ENCODE results near the gene OIP5.
"Not testable (repeated sequence)": the region's sequence is repeated elsewhere in the genome, so short reads cannot be mapped to it uniquely, and the experiment has no call there.

Gene OIP5

DNA sequence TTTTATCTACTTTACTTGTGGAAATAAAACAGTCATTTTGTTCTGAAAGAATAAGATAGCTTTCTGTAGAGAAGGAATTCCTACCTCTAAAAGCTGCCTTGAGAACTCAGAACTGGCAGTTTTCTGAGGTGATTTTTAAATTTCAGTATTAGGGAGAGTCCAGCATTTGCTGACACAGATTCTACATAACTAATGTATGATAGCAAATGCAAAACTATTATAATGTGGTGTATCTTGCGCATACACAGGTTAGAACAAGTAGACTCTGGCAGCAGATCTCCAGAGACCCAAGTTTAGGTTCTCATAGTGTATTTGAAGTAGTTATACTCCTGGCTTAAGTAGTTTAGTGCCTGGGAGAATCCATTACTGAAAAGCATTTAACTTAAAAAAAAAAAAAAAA, 30.8 kb downstream of the OIP5 start:
- no peak for DNase-seq

DNA sequence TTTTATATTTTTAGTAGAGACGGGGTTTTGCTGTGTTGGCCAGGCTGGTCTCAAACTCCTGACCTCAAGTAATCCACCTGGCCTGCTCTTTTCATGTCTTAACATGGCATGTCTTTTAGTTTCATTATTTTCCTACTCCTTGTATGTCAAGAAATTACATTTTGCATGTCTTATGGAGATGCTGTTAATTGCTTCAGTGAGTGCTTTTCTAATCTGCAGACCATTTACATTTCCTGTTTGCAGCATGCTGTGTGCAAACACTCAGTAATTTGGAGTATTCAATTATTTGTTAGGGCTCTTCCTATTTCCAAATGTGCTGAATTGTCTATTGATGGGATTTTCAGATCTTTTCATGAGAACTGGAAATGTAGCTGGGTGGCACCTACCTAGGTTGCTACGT, 31.3 kb downstream of the OIP5 start:
- not testable (repeated sequence) for DNase-seq

GRCh38 chr15:41292521-41292920, 39.9 kb downstream of the OIP5 start:
- no peak for DNase-seq

GRCh38 chr15:41291065-41291631, 41.2 kb downstream of the OIP5 start:
- DNase-seq = no peak

- no peak for DNase-seq
These were observed 42.4 kb downstream of the OIP5 start for GRCh38 chr15:41289953-41290352.

GRCh38 chr15:41288464-41288863, 43.9 kb downstream of the OIP5 start:
- DNase-seq = no peak

GRCh38 chr15:41286665-41287333, 45.6 kb downstream of the OIP5 start:
- no peak for DNase-seq

DNA sequence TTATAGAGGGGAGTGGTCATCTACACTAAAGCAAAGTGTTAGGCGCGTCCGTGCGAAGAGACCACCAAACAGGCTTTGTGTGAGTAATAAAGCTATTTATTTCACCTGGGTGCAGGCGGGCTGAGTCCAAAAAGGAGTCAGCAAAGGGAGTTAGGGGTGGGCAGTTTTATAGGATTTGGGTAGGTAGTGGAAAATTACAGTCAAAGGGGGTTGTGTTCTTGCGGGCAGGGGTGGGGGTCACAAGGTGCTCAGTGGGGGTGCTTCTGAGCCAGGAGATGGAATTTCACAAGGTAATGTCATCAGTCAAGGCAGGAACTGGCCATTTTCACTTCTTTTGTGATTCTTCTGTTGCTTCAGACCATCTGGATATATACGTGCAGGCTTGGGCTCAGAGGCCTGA, 47.1 kb downstream of the OIP5 start:
- no peak for DNase-seq

- DNase-seq = no peak
These were observed 47.8 kb downstream of the OIP5 start for GRCh38 chr15:41284427-41285177.

GRCh38 chr15:41283653-41284426, 48.6 kb downstream of the OIP5 start:
- DNase-seq = peak; percentile 94

- DNase-seq = not testable (repeated sequence)
These were observed 49.3 kb downstream of the OIP5 start for GRCh38 chr15:41282980-41283652.

- DNase-seq = not testable (repeated sequence)
These were observed 50.0 kb downstream of the OIP5 start for GRCh38 chr15:41282436-41282835.

- DNase-seq = no peak
These were observed 51.2 kb downstream of the OIP5 start for GRCh38 chr15:41281236-41281635.

DNA sequence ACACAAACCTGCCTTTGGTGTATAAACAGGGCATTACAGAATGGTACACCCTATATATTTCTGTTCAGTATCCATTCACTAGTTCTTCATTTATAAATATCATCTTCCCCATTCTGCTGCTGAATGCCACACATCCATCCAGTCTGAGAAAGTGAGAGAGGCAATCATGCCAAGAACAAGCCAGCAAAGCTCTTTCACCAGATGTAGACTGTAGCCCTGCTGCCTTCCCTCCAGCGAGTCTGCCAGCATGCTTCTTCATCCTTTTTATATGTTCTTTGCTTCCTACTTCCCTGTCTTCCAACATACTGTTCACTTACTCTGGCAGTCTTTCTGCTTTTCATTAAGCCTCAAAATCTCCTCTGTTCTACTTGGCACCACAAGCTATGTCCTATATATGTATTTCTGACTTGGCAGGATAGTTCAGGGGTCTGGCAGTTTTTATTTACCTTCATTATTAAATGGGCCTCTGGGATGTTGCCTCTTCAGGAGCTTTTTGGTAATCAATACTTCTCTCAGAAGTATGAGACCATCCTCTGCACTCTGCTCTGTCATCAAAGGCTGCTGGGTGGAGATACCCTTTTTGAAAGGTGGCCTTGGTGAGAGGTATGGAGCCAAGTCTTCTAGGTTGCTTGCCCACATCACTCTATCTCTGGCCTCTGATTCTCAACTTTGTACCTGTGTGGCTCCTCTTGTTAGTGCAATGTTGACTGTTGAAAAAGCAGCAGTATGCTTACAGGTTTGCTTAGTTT, 52.7 kb downstream of the OIP5 start:
- no peak for DNase-seq

- no peak for DNase-seq
These were observed 54.1 kb downstream of the OIP5 start for GRCh38 chr15:41278319-41278718.

DNA sequence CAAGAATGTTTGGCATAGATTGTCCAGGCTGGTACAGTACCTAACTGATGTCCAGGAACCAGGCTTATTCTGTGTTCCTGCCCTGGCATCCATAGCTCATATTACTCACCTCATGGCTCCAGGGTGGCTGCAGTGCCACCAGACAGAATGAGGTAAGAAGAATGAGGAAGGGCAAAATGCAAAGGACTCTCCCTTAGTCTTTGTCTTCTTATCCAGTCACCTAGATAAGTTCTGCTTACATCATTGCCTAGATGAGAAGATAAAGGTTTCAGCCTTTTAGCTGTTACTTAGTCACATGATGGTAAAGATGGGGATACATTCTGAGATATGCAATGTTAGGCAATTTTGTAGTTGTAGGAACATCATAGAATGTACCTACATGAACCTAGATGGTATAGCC, 55.6 kb downstream of the OIP5 start:
- no peak for DNase-seq

GRCh38 chr15:41269887-41270286, 62.5 kb downstream of the OIP5 start:
- DNase-seq = no peak

DNA sequence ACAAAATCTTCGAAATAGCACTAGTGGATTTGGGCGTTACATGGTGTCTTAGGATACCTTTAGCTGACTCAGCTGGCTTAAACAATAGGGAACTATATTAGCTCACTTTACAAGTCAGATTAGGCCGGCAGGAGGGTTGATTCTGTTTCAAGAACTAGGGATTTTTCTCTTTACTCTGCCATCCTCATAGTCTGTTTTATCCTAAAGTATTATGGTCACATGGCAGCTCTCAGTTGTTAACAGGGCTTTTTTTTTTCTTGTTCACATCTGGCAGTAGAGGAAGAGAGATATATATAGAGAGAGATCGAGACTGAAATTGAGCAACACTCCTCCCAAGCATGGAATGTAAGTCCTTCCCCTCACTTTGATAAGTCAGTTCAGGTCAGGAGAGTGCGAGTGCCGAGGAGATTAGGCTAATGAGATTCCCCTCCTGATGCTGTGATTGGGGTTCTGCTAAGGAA, 68.5 kb downstream of the OIP5 start:
- DNase-seq = no peak

- DNase-seq = no peak
These were observed 69.8 kb downstream of the OIP5 start for GRCh38 chr15:41262571-41262970.

DNA sequence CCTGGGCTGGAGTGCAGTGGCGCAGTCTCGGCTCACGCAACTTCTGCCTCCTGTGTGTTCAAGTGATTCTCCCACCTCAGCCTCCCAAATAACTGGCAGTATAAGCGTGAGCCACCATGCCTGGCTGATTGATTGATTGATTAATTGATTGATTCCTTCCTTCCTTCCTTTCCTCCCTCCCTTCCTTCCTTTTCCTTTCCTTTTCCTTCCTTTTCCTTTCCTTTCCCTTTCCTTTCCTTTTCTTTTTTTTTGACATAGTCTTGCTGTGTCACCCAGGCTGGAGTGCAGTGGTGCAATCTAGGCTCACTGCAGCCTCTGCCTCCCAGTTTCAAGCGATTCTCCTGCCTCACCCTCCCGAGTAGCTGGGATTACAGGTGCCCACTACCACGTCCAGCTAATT, 71.5 kb downstream of the OIP5 start:
- DNase-seq = not testable (repeated sequence)

DNA sequence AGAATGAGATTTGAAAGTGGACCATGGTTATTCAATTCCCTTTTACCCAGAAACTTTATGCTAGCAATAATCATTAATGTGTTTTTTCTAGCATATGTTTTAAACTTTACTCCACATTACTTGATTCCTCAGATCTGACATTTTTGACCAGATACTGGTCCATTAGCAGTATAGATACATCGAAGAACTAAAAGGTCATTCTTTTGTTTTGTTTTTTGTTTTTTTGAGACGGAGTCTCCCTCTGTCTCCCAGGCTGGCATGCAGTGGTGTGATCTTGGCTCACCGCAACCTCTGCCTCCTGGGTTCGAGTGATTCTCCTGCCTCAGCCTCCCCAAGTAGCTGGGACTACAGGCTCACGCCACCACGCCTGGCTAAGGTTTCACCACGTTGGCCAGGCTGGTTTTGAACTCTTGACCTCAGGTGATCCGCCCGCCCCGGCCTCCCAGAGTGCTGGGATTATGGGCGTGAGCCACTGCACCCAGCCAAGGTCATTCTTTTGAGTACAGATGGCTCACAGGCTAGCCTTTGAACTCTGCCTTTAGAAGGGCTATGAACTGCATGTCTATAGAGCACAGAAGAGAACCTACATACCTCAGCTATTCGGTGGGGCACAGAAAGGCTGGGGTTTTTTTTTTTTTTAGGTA, 72.7 kb downstream of the OIP5 start:
- no peak for DNase-seq
